PC-9 (cell line): ENCODE data around the gene AP5B1. TPM values are rescaled to one million over a fixed set of nuclear protein-coding genes. Genes with fewer than 3 reads are reported as not detected.

Experiments
- BruUV-seq: library from RNA; stranded (reverse); fragments of 400-500 nt; replicated peaks from 2 replicates; lab custom pipeline; 2021; lab: Mats Ljungman, UMichigan
- CTCF ChIA-PET: fragments of 300-600 bp; sonication (Branson Sonifier 250); formaldehyde crosslinking; loops from one replicate; lab custom pipeline; 2022; ENCODE audit warnings: antibody characterized with exemption; lab: Charles Lee
- POLR2A ChIA-PET: fragments of 300-600 bp; sonication (Branson Sonifier 250); formaldehyde crosslinking; loops from one replicate; lab custom pipeline; 2022; ENCODE audit warnings: antibody characterized with exemption; ENCODE audit not compliant: unreplicated experiment; lab: Charles Lee
- DNase-seq, 2 experiments: peaks; one replicate each; pipeline versions ENCODE4 v3.0.0 to v3.0.0-alpha.2; 2015 to 2022; ENCODE audit warnings: mixed read lengths in 1 of 2
- H2AFZ ChIP-seq: fragments of 200-600 bp; sonication (generic); 2 replicates; pipeline ENCODE4 v1.8.1; 2017; ENCODE audit warnings: antibody characterized with exemption
- H3F3A ChIP-seq: fragments of 200-600 bp; sonication (generic); 2 replicates; pipeline ENCODE4 v1.8.1; 2017; ENCODE audit warnings: antibody characterized with exemption, mild to moderate bottlenecking, low read depth; ENCODE audit not compliant: insufficient read depth
- H3K27ac ChIP-seq: fragments of 200-600 bp; sonication (generic); 2 replicates; pipeline ENCODE4 v1.6.1; 2016; ENCODE audit warnings: mixed run types
- H3K27me3 ChIP-seq: fragments of 200-600 bp; sonication (generic); 2 replicates; pipeline ENCODE4 v1.6.1; 2016; ENCODE audit warnings: low read depth, mixed run types; ENCODE audit not compliant: insufficient read depth
- H3K36me3 ChIP-seq: fragments of 200-600 bp; sonication (generic); 2 replicates; pipeline ENCODE4 v1.6.1; 2016; ENCODE audit warnings: low read depth, mixed run types
- H3K4me1 ChIP-seq: fragments of 200-600 bp; sonication (generic); replicated peaks from 2 replicates; pipeline ENCODE4 v1.6.1; 2016; ENCODE audit warnings: mixed run types; ENCODE audit not compliant: insufficient read depth
- H3K4me2 ChIP-seq: fragments of 200-600 bp; sonication (generic); 2 replicates; pipeline ENCODE4 v1.6.1; 2017; ENCODE audit warnings: mixed run types
- H3K4me3 ChIP-seq: fragments of 200-600 bp; sonication (generic); 2 replicates; pipeline ENCODE4 v1.6.1; 2016; ENCODE audit warnings: mixed run types
- H3K79me2 ChIP-seq: fragments of 200-600 bp; sonication (generic); 2 replicates; pipeline ENCODE4 v1.6.1; 2017; ENCODE audit warnings: low read depth, mixed run types
- H3K9me2 ChIP-seq: fragments of 200-600 bp; sonication (generic); 2 replicates; pipeline ENCODE4 v1.8.1; 2017; ENCODE audit warnings: mild to moderate bottlenecking; ENCODE audit not compliant: insufficient read depth
- H3K9me3 ChIP-seq: fragments of 200-600 bp; sonication (generic); 2 replicates; pipeline ENCODE4 v1.8.1; 2016; ENCODE audit warnings: low read depth; ENCODE audit not compliant: insufficient read depth
- H4K20me1 ChIP-seq: fragments of 200-600 bp; sonication (generic); 2 replicates; pipeline ENCODE4 v1.8.1; 2017; ENCODE audit not compliant: insufficient read depth
- CTCF ChIP-seq: fragments of 200-600 bp; sonication (generic); conservative IDR thresholded peaks from 2 replicates; pipeline ENCODE4 v1.6.1; 2017; ENCODE audit warnings: mixed run types, antibody characterized with exemption, mild to moderate bottlenecking, moderate library complexity
- EZH2 ChIP-seq: fragments of 200-600 bp; sonication (generic); IDR thresholded peaks from 2 replicates; pipeline ENCODE4 v1.8.0; 2017; ENCODE audit warnings: antibody characterized with exemption, low read depth
- intact Hi-C: fragments of 100-400 bp; cut with micrococcal nuclease; formaldehyde crosslinking; loops from one replicate; pipeline ENCODE4 v1.10.0; 2022; ENCODE audit not compliant: unreplicated experiment
- total RNA-seq: library from RNA; stranded (reverse); gene quantifications from 2 replicates; pipeline ENCODE4 v1.2.3, GENCODE V29; 2021

AP5B1 gene
- total RNA-seq, 1 experiment from 2014 or later, result 20.8 TPM

GRCh38 chr11:65727865-65728264, 52.9 kb downstream of the AP5B1 start:
- Histone ChIP-seq H4K20me1 (no peaks in the 10 kb centered on the region), H3K27me3 (peaks cover 7% of the 10 kb centered on the region; the same call in 1 of the 2 replicates), H3K36me3 (no peaks in the 10 kb centered on the region), H2AFZ (no peak overlapping the region), H3K9me2 (no peaks in the 10 kb centered on the region), H3K79me2 (no peaks in the 10 kb centered on the region), H3K4me3 (no peak overlapping the region), H3K27ac (no peak overlapping the region), H3K4me1 (no peaks in the 10 kb centered on the region), H3K9me3 (0 out of 2 replicates have a peak, but pooled peaks cover 4% of the 10 kb centered on the region), H3F3A (no peaks in the 10 kb centered on the region; the same call in 1 of the 2 replicates), H3K4me2 (no peak overlapping the region)
- CTCF ChIA-PET, result interaction anchor here (0.6 to 1.0 kb wide), 2 partner anchors 79 to 1181 kb away, joined by 3 to 11 read pairs; no protein-coding TSS in a partner anchor
- DNase-seq, result peak in 1 of 2 experiments; percentile 21
- POLR2A ChIA-PET, result no interaction called here
- BruUV-seq, result no TSS peak
- intact Hi-C loops, result no loop called here
- TF ChIP-seq EZH2, result no peak
- no peak for TF ChIP-seq CTCF

- no TSS peak for BruUV-seq
- POLR2A ChIA-PET, result no interaction called here
- H3K27ac ChIP-seq, result no peak overlapping the region
These were observed 54.1 kb downstream of the AP5B1 start for GRCh38 chr11:65726660-65727059.

More at GRCh38 chr11:65726660-65727059, 54.1 kb downstream of the AP5B1 start:
- CTCF ChIA-PET, result interaction anchor here (0.6 kb wide), 1 partner anchor 241 kb away, joined by 8 read pairs; no protein-coding TSS in a partner anchor
- Histone ChIP-seq H4K20me1 (no peaks in the 10 kb centered on the region), H3K9me3 (0 out of 2 replicates have a peak, but pooled peaks cover 4% of the 10 kb centered on the region), H3K36me3 (no peaks in the 10 kb centered on the region), H3K4me3 (no peak overlapping the region), H3K4me1 (no peaks in the 10 kb centered on the region), H3K27me3 (peaks cover 6% of the 10 kb centered on the region; the same call in 1 of the 2 replicates), H3K9me2 (no peaks in the 10 kb centered on the region), H3K79me2 (no peaks in the 10 kb centered on the region), H3K4me2 (no peak overlapping the region), H2AFZ (no peak overlapping the region), H3F3A (peaks cover 11% of the 10 kb centered on the region; the same call in 1 of the 2 replicates)
- intact Hi-C loops, result no loop called here
- DNase-seq, result peak in 1 of 2 experiments; percentile 31
- TF ChIP-seq CTCF, result no peak
- no peak for TF ChIP-seq EZH2

Other genes starting within 250 kb of the AP5B1 start
- 455 and 553 TPM in 2 replicates for gene LTBP3, start 222.6 kb downstream of the AP5B1 start, total RNA-seq
- 51.4 and 53.5 TPM in 2 replicates for gene ZNRD2, start 210.5 kb downstream of the AP5B1 start, total RNA-seq
- gene FAM89B, start 208.4 kb downstream of the AP5B1 start, total RNA-seq, result 51.7 and 53.3 TPM in 2 replicates
- 123 and 170 TPM in 2 replicates for gene EHBP1L1, start 204.9 kb downstream of the AP5B1 start, total RNA-seq
- 2.1 TPM in 1 of 2 replicates, not detected in the other for gene KCNK7, start 185.2 kb downstream of the AP5B1 start, total RNA-seq
- gene MAP3K11, start 166.8 kb downstream of the AP5B1 start, total RNA-seq, result 87.2 and 90.3 TPM in 2 replicates
- 76.9 and 85.9 TPM in 2 replicates for gene PCNX3, start 165.2 kb downstream of the AP5B1 start, total RNA-seq
- 65.6 and 81.3 TPM in 2 replicates for gene SIPA1, start 142.9 kb downstream of the AP5B1 start, total RNA-seq
- 59.5 and 86.8 TPM in 2 replicates for gene RELA, start 118.1 kb downstream of the AP5B1 start, total RNA-seq
- gene KAT5, start 68.7 kb downstream of the AP5B1 start, total RNA-seq, result 49.6 and 57.1 TPM in 2 replicates
- gene RNASEH2C, start 60.2 kb downstream of the AP5B1 start, total RNA-seq, result 31.8 and 42.4 TPM in 2 replicates
- gene OVOL1, start 6.1 kb upstream of the AP5B1 start, total RNA-seq, result 10.2 and 10.5 TPM in 2 replicates
- not detected in 2 replicates for gene SNX32, start 53.0 kb upstream of the AP5B1 start, total RNA-seq
- gene CFL1, start 77.2 kb upstream of the AP5B1 start, total RNA-seq, result 1,598 and 1,798 TPM in 2 replicates
- 62.7 and 64.2 TPM in 2 replicates for gene MUS81, start 79.5 kb upstream of the AP5B1 start, total RNA-seq
- 18.1 and 32.3 TPM in 2 replicates for gene EFEMP2, start 91.8 kb upstream of the AP5B1 start, total RNA-seq
- not detected in 2 replicates for gene CTSW, start 98.9 kb upstream of the AP5B1 start, total RNA-seq
- 105 and 141 TPM in 2 replicates for gene FIBP, start 107.5 kb upstream of the AP5B1 start, total RNA-seq
- gene CCDC85B, start 109.7 kb upstream of the AP5B1 start, total RNA-seq, result 45.0 and 95.0 TPM in 2 replicates
- gene FOSL1, start 119.4 kb upstream of the AP5B1 start, total RNA-seq, result 58.8 and 69.9 TPM in 2 replicates
- gene C11orf68, start 138.1 kb upstream of the AP5B1 start, total RNA-seq, result 36.5 and 43.9 TPM in 2 replicates
- 196 and 220 TPM in 2 replicates for gene DRAP1, start 138.4 kb upstream of the AP5B1 start, total RNA-seq
- not detected in 2 replicates for gene TSGA10IP, start 164.5 kb upstream of the AP5B1 start, total RNA-seq
- 74.6 and 78.8 TPM in 2 replicates for gene SART1, start 180.8 kb upstream of the AP5B1 start, total RNA-seq
- gene EIF1AD, start 221.2 kb upstream of the AP5B1 start, total RNA-seq, result 42.9 and 55.2 TPM in 2 replicates
- gene BANF1, start 221.5 kb upstream of the AP5B1 start, total RNA-seq, result 386 and 513 TPM in 2 replicates
- 52.0 and 58.5 TPM in 2 replicates for gene CST6, start 231.0 kb upstream of the AP5B1 start, total RNA-seq
- gene CATSPER1, start 245.5 kb upstream of the AP5B1 start, total RNA-seq, result 2.3 and 4.2 TPM in 2 replicates